ENCODE measurements around the gene FBXO42.
A peak's percentile ranks its signal among the peaks of the same experiment; 100 is the strongest.

DNA sequence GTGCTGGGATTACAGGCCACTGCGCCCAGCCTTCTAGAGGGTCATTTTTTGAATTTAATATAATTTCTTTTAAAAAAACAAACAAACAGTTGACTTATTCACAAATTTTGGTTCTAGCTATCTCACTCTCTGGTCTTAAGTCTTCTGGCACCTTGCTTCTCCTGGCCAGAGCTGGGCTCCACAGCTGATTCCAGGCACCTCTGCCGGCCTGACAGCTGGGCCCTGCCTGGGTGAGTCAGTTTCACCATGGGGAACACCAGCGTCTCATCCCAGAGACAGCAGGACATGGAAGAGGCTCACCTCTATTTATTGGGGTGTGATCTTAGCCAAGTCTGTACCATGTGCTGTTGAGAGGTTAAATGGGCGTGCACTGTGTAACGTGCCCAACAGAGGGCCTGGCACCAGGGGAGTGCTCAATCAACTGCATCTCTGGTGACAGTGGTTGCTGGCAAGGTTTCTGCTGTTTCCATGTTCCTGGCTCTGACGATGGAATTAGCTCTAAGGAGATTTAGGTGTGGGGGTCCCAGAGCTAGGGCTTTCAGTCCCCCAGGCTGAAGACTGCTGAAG lies 116.3 kb downstream of the FBXO42 start:
- TF ChIP-seq, protein P1, sequence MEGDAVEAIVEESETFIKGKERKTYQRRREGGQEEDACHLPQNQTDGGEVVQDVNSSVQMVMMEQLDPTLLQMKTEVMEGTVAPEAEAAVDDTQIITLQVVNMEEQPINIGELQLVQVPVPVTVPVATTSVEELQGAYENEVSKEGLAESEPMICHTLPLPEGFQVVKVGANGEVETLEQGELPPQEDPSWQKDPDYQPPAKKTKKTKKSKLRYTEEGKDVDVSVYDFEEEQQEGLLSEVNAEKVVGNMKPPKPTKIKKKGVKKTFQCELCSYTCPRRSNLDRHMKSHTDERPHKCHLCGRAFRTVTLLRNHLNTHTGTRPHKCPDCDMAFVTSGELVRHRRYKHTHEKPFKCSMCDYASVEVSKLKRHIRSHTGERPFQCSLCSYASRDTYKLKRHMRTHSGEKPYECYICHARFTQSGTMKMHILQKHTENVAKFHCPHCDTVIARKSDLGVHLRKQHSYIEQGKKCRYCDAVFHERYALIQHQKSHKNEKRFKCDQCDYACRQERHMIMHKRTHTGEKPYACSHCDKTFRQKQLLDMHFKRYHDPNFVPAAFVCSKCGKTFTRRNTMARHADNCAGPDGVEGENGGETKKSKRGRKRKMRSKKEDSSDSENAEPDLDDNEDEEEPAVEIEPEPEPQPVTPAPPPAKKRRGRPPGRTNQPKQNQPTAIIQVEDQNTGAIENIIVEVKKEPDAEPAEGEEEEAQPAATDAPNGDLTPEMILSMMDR (IDR thresholded peaks at IDR 0.05): peak in 2 of 3 donors; percentile 33 to 38
- peak in 1 of 3 donors; percentile 4 for TF ChIP-seq POLR2AphosphoS5 (IDR thresholded peaks at IDR 0.05)
- no peak for TF ChIP-seq POLR2A (IDR thresholded peaks at IDR 0.05)

Data from breast epithelium (tissue), 3 donors.